Activated naive CD4-positive, alpha-beta T cell treated with anti-CD3 and anti-CD28 coated beads for 36 hours (primary cell): Measurements from ENCODE around the gene VPS13D. TPM values are rescaled to one million over a fixed set of nuclear protein-coding genes. Genes with fewer than 3 reads are reported as not detected.
"Not testable (repeated sequence)": the region's sequence is repeated elsewhere in the genome, so short reads cannot be mapped to it uniquely, and the experiment has no call there.

Source experiments
- CTCF ChIA-PET: fragments of 350-600 bp; sonication (Branson Sonifier 250); formaldehyde crosslinking; loops from one replicate; lab custom pipeline; 2021; ENCODE audit warnings: antibody characterized with exemption; lab: Charles Lee
- DNase-seq: peaks from one replicate; pipeline ENCODE4 v3.0.0-alpha.2; 2020
- H3K27ac Mint-ChIP-seq: one replicate; pipeline ENCODE4 v1.8.0; 2021; ENCODE audit warnings: mild to moderate bottlenecking, mixed read lengths
- H3K27me3 Mint-ChIP-seq: one replicate; pipeline ENCODE4 v1.8.0; 2021; ENCODE audit warnings: low read depth, mixed read lengths
- H3K36me3 Mint-ChIP-seq: one replicate; pipeline ENCODE4 v1.8.0; 2021; ENCODE audit warnings: low read depth, mixed read lengths
- H3K4me1 Mint-ChIP-seq: one replicate; pipeline ENCODE4 v1.8.0; 2021; ENCODE audit warnings: low read depth, mixed read lengths
- H3K4me3 Mint-ChIP-seq: one replicate; pipeline ENCODE4 v1.8.0; 2021; ENCODE audit warnings: mild to moderate bottlenecking, moderate library complexity, mixed read lengths
- H3K9me3 Mint-ChIP-seq: one replicate; pipeline ENCODE4 v1.8.0; 2021; ENCODE audit warnings: mixed read lengths
- intact Hi-C: fragments of 100-400 bp; cut with micrococcal nuclease; formaldehyde crosslinking; loops from one replicate; pipeline ENCODE4 v1.15.1; 2023
- total RNA-seq, 2 experiments: library from RNA; stranded (reverse); gene quantifications; one replicate each; pipeline ENCODE4 v1.2.3, GENCODE V29; 2021

The VPS13D gene
- total RNA-seq, 2 experiments from 2014 or later, result 20.0 to 23.3 TPM

DNA sequence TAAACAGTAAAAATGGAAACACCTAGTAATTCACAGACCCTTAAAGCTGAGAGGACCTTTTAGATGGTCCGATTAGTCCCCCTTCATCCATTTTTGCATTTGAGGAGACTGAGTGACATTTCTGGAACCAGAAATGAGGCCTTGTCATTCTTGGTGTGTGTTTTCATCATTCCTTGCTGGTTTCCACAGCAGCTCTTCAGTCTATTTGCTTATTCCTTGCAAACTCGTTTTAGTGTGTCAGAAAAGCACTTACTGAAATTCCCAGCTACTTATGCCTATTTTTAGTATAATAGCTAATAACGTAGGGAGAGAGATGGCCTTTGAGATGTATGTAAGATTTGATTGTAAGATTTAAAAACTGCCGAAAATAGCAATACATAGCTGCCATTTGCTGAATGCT lies 70.9 kb downstream of the VPS13D start:
- Mint-ChIP-seq H3K27ac (no peak overlapping the region), H3K9me3 (no peaks in the 10 kb centered on the region), H3K4me1 (peaks cover 30% of the 10 kb centered on the region), H3K27me3 (no peaks in the 10 kb centered on the region), H3K36me3 (peaks cover 18% of the 10 kb centered on the region), H3K4me3 (no peak overlapping the region)
- CTCF ChIA-PET, result interaction anchor here (0.7 to 1.5 kb wide), 6 partner anchors 14 to 359 kb away, joined by 3 to 4 read pairs (median 4); no protein-coding TSS in a partner anchor
- intact Hi-C loops, result no loop called here
- DNase-seq, result no peak

DNA sequence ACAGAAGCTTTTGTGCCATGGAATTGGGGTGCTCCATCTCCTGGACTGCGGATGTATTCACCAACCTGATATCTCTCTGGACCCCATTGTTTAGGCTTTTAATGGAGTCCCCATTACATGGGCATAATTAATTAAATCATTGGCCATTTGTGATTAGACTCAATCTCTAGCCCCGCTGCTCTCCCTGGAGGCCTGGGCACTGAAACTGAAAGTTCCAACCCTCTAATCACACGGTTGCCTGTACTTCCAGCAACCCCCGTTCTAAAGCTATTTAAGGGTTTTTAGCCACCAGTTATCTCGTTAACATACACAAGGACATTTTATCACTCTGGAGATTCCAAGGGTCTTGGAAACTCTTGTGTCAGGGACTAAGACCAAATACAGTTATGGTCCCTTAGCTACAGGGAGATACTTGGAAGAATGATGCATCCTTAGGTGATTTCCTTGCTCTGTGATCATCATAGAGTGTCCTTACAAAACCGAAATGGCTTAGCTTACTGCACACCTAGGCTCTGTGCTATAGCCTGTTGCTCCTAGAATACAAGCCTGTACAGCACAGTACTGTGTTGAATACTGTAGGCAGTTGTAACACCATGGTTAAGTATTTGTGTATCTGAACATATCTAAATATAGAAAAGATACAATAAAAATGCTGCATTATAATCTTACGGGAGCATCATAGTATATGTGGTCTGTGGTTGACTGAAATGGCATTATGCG lies 71.8 kb downstream of the VPS13D start:
- intact Hi-C loops, result no loop called here
- DNase-seq, result no peak
- H3K4me1 Mint-ChIP-seq, result peaks cover 24% of the 10 kb centered on the region
- CTCF ChIA-PET, result no interaction called here
- H3K4me3 Mint-ChIP-seq, result no peak overlapping the region
- H3K27ac Mint-ChIP-seq, result no peak overlapping the region
- H3K36me3 Mint-ChIP-seq, result peaks cover 24% of the 10 kb centered on the region
- H3K9me3 Mint-ChIP-seq, result no peaks in the 10 kb centered on the region
- no peaks in the 10 kb centered on the region for H3K27me3 Mint-ChIP-seq

DNA sequence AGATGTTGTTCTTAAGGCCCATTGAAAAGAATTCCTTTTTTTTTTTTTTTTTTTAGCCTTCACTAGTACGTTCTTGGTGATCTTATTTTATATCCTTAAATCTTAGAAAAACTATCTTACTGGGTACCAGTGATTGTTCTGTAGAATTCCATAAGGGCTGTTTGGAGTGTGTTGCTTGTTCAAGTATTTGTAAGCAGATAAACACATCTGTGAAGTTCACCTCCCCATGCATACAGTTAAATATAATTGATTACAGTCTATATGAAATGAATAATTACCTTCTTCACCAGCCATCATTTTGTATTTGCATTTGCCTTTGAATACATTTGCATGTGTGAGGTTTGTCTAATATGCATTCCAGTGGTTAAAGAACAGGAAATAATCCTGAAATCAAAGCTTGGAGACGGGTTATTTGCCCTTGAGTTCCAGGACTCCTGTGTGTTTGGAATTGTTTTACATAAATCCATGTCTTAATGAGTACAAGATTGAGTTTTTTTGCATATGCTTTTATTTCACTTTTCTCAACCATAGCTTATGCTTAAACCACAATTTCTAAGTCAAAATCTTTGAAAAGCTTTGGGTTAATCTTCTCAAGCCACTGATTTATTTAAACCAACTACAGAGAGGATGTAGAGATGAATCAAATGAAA lies 73.1 kb downstream of the VPS13D start:
- Mint-ChIP-seq H3K4me1 (peaks cover 11% of the 10 kb centered on the region), H3K9me3 (no peaks in the 10 kb centered on the region), H3K27ac (no peak overlapping the region), H3K27me3 (no peaks in the 10 kb centered on the region), H3K36me3 (peaks cover 27% of the 10 kb centered on the region), H3K4me3 (no peak overlapping the region)
- CTCF ChIA-PET, result interaction anchor here (1.5 kb wide), 1 partner anchor 356 kb away, joined by 5 read pairs; no protein-coding TSS in a partner anchor
- intact Hi-C loops, result no loop called here
- no peak for DNase-seq

DNA sequence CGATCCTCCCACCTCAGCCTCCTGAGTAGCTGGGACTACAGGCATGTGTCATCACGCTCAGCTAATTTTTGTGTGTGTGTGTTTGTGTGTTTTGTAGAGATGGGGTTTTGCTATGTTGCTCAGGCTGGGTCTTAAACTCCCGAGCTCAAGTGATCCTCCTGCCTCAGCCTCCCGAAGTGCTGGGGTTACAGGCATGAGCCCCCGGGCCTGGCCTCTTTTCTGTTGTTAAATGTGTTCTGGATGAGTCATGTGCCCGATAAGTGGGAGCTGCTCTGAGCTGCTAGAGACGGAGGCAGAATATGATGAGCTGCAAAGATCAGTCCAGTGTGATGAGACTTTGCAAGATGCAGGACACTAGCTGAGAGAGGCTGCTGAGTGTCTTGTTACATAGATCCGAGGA lies 75.5 kb downstream of the VPS13D start:
- intact Hi-C loops, result no loop called here
- no peak overlapping the region for H3K27ac Mint-ChIP-seq
- no peaks in the 10 kb centered on the region for H3K9me3 Mint-ChIP-seq
- CTCF ChIA-PET, result interaction anchor here (0.5 kb wide), 1 partner anchor 270 kb away, joined by 4 read pairs; no protein-coding TSS in a partner anchor
- DNase-seq, result no peak
- peaks cover 5% of the 10 kb centered on the region for H3K4me1 Mint-ChIP-seq
- H3K27me3 Mint-ChIP-seq, result no peaks in the 10 kb centered on the region
- no peak overlapping the region for H3K4me3 Mint-ChIP-seq
- H3K36me3 Mint-ChIP-seq, result peaks cover 28% of the 10 kb centered on the region

DNA sequence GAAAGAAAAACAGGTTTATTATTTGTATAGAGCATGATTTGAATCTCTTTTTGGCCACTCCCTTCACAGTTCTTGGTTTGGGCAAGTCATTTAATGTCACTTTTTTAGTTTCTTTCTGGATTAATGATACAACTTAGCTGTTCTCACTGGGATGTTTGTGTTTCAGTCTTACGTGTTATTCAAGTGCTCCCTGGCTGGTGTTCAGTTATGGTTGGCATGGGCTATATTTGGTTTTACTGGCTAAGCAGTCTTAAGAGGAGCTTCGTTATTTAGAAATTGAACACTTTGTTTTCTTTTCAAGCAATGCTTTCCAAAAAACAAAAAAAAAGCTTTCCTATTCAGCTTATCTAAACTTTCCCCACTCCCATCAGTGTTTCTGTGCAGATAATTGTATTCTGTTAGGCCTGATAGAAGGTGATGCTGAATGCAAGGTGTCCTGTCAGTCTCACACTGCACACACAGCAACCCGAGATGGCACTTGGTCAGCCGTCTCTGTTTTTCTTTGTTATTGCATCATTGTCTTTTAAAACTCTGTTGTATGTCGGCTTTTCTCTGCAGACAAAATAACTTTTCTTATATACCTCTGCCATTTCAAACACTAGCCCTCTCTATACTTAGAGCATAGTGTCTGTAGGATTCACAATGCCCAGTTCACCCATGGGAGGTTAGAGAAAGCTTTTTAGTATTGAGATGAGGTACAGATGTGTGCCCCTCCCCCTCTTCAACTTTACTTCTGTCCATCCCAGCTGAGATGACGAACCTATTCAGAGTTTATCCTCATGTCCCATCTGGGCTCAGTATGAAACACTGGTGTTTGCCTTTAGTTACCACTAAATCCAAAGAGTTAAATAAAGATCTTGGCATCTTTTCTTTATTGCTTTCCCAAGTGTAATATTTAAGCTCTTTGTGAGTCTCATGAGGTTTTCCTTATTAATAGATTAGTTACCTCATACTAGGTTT lies 80.2 kb downstream of the VPS13D start:
- CTCF ChIA-PET, result interaction anchor here (0.7 to 1.7 kb wide), 4 partner anchors 140 to 349 kb away, joined by 3 to 5 read pairs (median 5); no protein-coding TSS in a partner anchor
- Mint-ChIP-seq H3K36me3 (peaks cover 32% of the 10 kb centered on the region), H3K27me3 (no peaks in the 10 kb centered on the region), H3K4me1 (no peaks in the 10 kb centered on the region), H3K4me3 (no peak overlapping the region), H3K9me3 (no peaks in the 10 kb centered on the region), H3K27ac (peak overlapping the region; percentile 5)
- no peak for DNase-seq
- intact Hi-C loops, result no loop called here

DNA sequence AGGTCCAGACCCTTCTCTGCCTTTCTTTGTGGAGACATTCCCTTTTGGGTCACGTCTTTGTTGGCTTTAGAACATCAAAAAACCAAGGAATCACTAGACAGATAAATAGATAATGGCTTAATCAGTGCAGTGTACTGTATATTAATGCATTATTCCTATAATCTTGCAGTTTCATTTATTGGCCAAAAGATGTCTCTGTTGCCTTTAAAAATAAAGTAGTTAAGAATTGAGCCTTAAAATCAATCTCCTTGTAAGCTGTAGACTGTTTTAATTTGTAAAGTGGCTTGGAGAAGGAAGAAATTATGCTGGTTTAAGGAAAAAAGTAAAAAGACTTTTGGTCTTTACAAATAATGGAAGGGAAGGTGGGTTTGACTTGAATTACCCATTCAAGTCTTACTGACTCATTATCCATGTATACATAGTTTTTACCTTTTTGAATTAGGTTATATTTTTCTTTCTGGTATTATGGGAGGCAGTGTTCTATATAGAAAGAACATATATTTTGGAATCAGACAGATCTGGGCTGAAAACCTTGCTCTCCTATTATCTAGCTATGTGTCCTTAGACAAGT lies 84.6 kb downstream of the VPS13D start:
- intact Hi-C loops, result loop anchor here (1.0 kb wide), 2 partner anchors 305 to 345 kb away; no protein-coding TSS in a partner anchor
- Mint-ChIP-seq H3K27ac (no peak overlapping the region), H3K9me3 (no peaks in the 10 kb centered on the region), H3K27me3 (no peaks in the 10 kb centered on the region), H3K4me1 (no peaks in the 10 kb centered on the region), H3K4me3 (no peak overlapping the region), H3K36me3 (peaks cover 14% of the 10 kb centered on the region)
- DNase-seq, result no peak
- CTCF ChIA-PET, result interaction anchor here (0.6 to 4.1 kb wide), 8 partner anchors 13 to 378 kb away, joined by 3 to 29 read pairs (median 4); no protein-coding TSS in a partner anchor

DNA sequence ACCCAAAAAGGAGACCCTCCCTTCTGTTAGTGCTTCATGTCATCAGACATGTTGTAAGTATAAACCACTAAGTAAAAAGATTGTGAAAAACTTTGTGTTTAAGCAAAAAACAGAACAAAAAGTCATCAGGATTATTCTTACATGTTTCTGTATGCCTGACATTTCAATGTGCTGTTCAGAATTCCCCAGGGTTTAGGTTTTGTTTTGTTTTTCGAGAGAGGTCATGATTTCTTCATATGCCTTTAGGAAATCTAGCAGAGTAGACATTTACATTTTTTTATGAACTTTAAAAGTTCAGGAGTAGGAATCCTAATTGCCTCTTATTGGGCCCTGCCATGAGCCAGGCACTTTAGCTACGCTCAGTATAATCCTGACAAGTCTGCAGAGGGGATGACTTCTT lies 85.3 kb downstream of the VPS13D start:
- CTCF ChIA-PET, result interaction anchor here (0.6 to 4.1 kb wide), 4 partner anchors 14 to 913 kb away, joined by 4 to 29 read pairs (median 9); no protein-coding TSS in a partner anchor
- Mint-ChIP-seq H3K36me3 (peaks cover 12% of the 10 kb centered on the region), H3K9me3 (no peaks in the 10 kb centered on the region)

DNA sequence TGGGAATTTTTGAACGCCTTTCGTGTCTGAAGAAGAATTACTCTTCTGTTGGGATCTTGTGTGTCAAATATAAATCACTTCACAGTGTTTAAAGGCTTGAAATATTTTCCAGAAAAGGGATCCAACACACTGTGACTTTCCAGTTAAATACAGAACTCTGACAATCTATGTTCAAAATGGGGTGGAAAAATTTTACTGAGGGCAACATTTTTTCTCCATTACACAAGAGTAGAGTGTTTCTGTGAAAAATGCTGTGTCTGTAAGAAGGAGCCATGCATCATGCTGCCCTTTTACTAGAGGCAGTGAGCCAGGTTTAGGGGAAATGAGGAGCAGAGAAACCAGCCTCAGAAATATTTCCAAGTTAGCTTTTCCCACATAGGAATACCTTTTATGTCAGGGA lies 86.5 kb downstream of the VPS13D start:
- CTCF ChIA-PET, result no interaction called here

More for the DNA sequence above, 85.3 kb downstream of the VPS13D start:
- DNase-seq, result no peak
- intact Hi-C loops, result no loop called here
- H3K4me1 Mint-ChIP-seq, result no peaks in the 10 kb centered on the region
- H3K27me3 Mint-ChIP-seq, result no peaks in the 10 kb centered on the region
- H3K4me3 Mint-ChIP-seq, result no peak overlapping the region
- no peak overlapping the region for H3K27ac Mint-ChIP-seq

DNA sequence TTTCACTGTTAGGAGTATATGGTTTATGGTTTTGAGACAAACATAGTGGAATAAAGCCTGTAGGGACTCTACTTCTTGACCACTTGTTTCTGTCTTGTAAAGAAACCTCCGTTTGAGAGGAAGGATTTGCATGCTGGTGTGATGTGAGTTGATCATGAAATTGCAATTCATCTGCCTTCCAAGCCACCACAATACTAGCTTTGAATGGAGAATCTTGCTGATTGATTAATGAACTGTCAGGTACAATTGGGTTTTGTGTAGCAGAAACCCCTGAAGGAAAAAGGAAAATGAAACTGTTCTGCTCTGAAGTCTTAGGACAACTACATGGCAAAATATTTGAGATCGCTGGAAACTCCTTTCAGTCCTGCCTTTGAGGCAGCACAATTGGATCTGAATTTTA lies 90.7 kb downstream of the VPS13D start:
- H3K36me3 Mint-ChIP-seq, result peaks cover 16% of the 10 kb centered on the region
- CTCF ChIA-PET, result interaction anchor here (0.6 kb wide), 1 partner anchor 78 kb away, joined by 3 read pairs; no protein-coding TSS in a partner anchor
- no peaks in the 10 kb centered on the region for H3K27me3 Mint-ChIP-seq
- H3K4me3 Mint-ChIP-seq, result no peak overlapping the region
- intact Hi-C loops, result no loop called here
- H3K27ac Mint-ChIP-seq, result no peak overlapping the region
- H3K9me3 Mint-ChIP-seq, result no peaks in the 10 kb centered on the region
- H3K4me1 Mint-ChIP-seq, result no peaks in the 10 kb centered on the region
- DNase-seq, result no peak

More for the DNA sequence above, 86.5 kb downstream of the VPS13D start:
- no peak for DNase-seq
- Mint-ChIP-seq H3K4me1 (no peaks in the 10 kb centered on the region), H3K27ac (no peak overlapping the region), H3K4me3 (no peak overlapping the region), H3K9me3 (no peaks in the 10 kb centered on the region), H3K36me3 (peaks cover 12% of the 10 kb centered on the region), H3K27me3 (no peaks in the 10 kb centered on the region)
- intact Hi-C loops, result no loop called here

DNA sequence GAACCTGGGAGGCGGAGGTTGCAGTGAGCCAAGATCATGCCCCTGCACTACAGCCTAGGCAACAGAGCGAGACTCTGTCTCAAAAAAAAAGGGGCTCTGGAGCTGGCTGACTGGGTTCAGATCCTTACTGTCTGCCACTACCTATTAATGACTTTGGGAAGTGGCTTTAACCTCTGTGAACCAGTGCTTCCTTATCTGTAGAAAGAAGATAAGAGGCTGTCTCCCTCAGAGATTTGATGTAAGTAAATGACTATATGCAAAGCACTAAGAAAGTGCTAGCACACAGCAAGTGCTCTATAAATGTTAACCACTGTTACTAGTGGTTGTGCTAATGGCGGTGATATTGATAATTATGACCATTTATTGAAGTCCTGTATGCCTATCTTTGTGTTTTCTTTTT lies 94.6 kb downstream of the VPS13D start:
- DNase-seq, result no peak
- Mint-ChIP-seq H3K27me3 (no peaks in the 10 kb centered on the region), H3K9me3 (no peaks in the 10 kb centered on the region), H3K27ac (no peak overlapping the region), H3K36me3 (peaks cover 21% of the 10 kb centered on the region), H3K4me3 (no peak overlapping the region), H3K4me1 (peaks cover 9% of the 10 kb centered on the region)
- intact Hi-C loops, result no loop called here
- CTCF ChIA-PET, result interaction anchor here (1.1 to 1.4 kb wide), 2 partner anchors 307 to 335 kb away, joined by 3 to 4 read pairs; no protein-coding TSS in a partner anchor

DNA sequence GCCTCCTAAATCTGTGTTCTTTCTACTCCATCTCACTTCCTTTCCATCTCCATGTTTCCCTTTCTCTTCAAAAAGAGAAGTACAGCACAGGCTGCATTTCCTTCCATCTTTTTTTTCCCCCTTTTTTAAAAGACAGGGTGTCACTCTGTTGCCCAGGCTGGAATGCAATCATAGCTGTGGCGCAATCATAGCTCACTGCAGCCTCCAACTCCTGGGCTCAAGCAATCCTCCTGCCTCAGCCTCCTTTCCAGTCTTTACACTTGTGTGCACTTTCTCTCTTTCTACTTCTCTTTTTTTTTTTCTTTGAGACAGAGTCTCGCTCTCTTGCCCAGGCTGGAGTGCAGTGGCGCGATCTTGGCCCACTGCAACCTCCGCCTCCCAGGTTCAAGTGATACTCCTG lies 95.1 kb downstream of the VPS13D start:
- not testable (repeated sequence) for H3K9me3 Mint-ChIP-seq, H3K27ac Mint-ChIP-seq
- CTCF ChIA-PET, result interaction anchor here (1.1 to 1.4 kb wide), 2 partner anchors 307 to 334 kb away, joined by 3 to 4 read pairs; no protein-coding TSS in a partner anchor

More for the DNA sequence above, 95.1 kb downstream of the VPS13D start:
- intact Hi-C loops, DNase-seq, H3K4me3 Mint-ChIP-seq, H3K27me3 Mint-ChIP-seq, H3K4me1 Mint-ChIP-seq: not testable (repeated sequence)
- peaks cover 19% of the 10 kb centered on the region for H3K36me3 Mint-ChIP-seq
